ENCODE results near the gene IFT25. TPM values are rescaled to one million over a fixed set of nuclear protein-coding genes. Genes with fewer than 3 reads are reported as not detected.
"Not testable (repeated sequence)": the region's sequence is repeated elsewhere in the genome, so short reads cannot be mapped to it uniquely, and the experiment has no call there.

IFT25 gene
- total and polyA plus RNA-seq, 2 experiments from 2014 or later: 21.6 to 57.9 TPM

DNA sequence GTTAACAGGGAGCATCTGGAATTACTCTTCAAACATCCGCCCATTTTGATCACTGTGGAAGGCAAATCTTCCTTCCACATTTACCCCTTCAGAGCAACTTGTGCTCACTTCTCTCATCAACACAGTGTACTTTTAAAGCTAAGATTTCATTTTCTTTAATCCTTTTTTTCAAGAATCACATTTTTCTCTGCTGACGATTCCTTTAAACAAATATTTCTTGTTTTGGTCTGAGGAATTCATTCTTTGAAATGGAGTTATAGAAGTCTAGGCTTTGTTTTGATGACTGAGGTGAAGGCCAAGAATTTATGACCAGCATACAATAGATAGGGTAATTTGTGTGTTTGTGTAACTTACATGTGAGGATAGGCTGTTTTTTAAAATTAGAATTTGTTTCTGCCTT is 26.2 kb upstream of the IFT25 start:
- no peak for DNase-seq (ENCODE audit: low read depth in 1 of 2, low spot score in 1 of 2)
- H3K27ac ChIP-seq: no peak overlapping the region
- H3K36me3 ChIP-seq: peaks cover 31% of the 10 kb centered on the region
- TF ChIP-seq, protein P1, sequence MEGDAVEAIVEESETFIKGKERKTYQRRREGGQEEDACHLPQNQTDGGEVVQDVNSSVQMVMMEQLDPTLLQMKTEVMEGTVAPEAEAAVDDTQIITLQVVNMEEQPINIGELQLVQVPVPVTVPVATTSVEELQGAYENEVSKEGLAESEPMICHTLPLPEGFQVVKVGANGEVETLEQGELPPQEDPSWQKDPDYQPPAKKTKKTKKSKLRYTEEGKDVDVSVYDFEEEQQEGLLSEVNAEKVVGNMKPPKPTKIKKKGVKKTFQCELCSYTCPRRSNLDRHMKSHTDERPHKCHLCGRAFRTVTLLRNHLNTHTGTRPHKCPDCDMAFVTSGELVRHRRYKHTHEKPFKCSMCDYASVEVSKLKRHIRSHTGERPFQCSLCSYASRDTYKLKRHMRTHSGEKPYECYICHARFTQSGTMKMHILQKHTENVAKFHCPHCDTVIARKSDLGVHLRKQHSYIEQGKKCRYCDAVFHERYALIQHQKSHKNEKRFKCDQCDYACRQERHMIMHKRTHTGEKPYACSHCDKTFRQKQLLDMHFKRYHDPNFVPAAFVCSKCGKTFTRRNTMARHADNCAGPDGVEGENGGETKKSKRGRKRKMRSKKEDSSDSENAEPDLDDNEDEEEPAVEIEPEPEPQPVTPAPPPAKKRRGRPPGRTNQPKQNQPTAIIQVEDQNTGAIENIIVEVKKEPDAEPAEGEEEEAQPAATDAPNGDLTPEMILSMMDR (IDR thresholded peaks at IDR 0.05; ENCODE audit: low read depth, low read length): no peak
- H3K4me1 ChIP-seq (ENCODE audit: low read depth): no peaks in the 10 kb centered on the region
- H3K9me3 ChIP-seq (ENCODE audit: low read depth): no peaks in the 10 kb centered on the region
- H3K27me3 ChIP-seq: no peaks in the 10 kb centered on the region
- H3K4me3 ChIP-seq: no peak overlapping the region

DNA sequence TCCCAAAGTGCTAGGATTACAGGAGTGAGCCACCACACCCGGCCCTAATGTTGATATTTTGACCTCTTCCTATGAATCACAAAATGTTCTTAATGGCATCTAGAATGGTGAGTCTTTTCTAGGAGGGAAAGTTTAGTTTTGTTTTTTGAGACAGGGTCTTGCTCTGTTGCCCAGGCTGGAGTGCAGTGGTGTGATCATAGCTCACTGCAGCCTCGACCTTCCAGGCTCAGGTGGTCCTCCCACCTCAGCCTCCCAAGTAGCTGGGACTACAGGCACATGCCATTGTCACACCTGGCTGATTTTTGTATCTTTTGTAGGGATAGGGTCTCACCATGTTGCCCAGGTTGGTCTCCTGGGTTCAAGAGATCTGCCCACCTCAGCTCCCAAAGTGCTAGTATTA is 23.8 kb upstream of the IFT25 start:
- not testable (repeated sequence) for H3K9me3 ChIP-seq (ENCODE audit: low read depth); H3K27me3 ChIP-seq; H3K4me3 ChIP-seq; H3K4me1 ChIP-seq (ENCODE audit: low read depth); H3K27ac ChIP-seq; DNase-seq (ENCODE audit: low read depth in 1 of 2, low spot score in 1 of 2)
- H3K36me3 ChIP-seq: peaks cover 47% of the 10 kb centered on the region

DNA sequence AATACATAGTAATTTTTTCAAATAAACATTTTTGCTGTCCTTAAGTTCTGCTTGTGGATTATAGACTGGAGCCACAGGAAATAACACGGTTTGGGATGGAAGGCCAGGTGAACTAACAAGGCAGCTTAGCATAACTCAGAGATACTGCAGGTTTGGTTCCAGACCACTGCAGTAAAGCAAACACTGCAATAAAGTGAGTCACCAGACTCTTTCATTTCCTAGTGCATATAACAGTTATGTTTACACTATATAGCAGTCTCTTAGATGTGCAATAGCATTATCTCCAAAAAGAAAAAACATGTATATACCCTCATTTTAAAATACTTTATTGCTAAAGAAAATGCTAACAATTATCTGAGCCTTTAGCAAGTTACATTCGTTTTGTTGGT is 22.6 kb upstream of the IFT25 start:
- TF ChIP-seq, protein P1 (IDR thresholded peaks at IDR 0.05; ENCODE audit: low read depth, low read length): no peak
- Histone ChIP-seq H3K4me3 (no peak overlapping the region), H3K9me3 (ENCODE audit: low read depth) (no peaks in the 10 kb centered on the region), H3K4me1 (ENCODE audit: low read depth) (no peaks in the 10 kb centered on the region), H3K36me3 (peaks cover 49% of the 10 kb centered on the region), H3K27ac (no peak overlapping the region), H3K27me3 (no peaks in the 10 kb centered on the region)
- DNase-seq (ENCODE audit: low read depth in 1 of 2, low spot score in 1 of 2): no peak

DNA sequence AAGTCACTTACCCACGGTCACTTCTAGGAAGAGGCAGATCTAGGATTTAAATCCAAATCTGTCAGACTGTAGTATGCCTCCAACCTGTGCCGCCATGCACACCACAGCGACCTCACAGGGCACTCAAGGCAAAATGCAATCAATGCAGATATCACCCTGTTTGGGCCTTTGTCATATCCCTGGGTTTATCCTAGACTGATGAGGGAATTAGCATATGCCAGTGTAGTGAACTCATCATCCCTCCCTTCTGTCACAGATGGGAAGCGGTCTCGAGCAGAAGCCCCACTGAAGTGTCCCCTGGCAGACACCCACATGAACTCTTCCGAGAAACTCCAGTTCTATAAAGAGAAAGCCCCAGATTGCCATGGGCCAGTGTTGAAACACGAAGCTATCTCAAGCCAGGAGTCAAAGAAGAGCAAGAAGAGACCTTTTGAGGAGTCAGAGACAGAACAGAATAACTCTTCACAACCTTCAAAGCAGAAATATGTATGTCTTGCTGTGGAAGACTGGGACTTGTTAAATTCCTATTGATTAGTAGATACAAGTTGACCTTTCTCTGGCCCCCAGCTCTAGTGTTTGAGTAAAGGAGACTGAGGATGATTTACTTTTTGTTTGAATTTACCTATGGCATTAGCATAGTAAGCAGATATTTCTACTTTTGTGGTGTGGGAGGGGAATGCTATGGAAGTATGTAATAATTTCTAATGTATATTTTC is 22.1 kb upstream of the IFT25 start:
- no peak overlapping the region for H3K27ac ChIP-seq
- no peak overlapping the region for H3K4me3 ChIP-seq
- TF ChIP-seq, protein P1 (IDR thresholded peaks at IDR 0.05; ENCODE audit: low read depth, low read length): no peak
- no peak for DNase-seq (ENCODE audit: low read depth in 1 of 2, low spot score in 1 of 2)
- no peaks in the 10 kb centered on the region for H3K4me1 ChIP-seq (ENCODE audit: low read depth)
- peaks cover 50% of the 10 kb centered on the region for H3K36me3 ChIP-seq
- H3K27me3 ChIP-seq: no peaks in the 10 kb centered on the region
- no peaks in the 10 kb centered on the region for H3K9me3 ChIP-seq (ENCODE audit: low read depth)

DNA sequence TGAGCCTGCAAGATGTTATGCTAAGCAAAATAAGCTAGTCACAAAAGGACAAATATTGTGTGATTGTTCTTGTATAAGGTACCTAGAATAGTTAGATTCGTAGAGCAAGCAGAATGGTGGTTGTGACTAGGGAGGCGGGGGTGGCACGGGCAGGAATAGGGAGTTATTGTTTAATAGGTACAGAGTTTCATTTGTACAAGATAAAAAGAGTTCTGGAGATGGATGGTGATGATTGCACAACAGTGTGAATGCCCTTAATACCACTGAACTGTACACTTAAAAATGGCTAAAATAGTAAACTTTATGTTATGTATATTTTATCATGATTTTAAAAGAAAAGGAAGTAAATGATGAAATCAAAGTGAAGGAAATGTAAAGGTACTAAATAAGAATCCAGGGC is 21.3 kb upstream of the IFT25 start:
- Histone ChIP-seq H3K36me3 (peaks cover 57% of the 10 kb centered on the region), H3K4me1 (ENCODE audit: low read depth) (no peaks in the 10 kb centered on the region), H3K27ac (no peak overlapping the region), H3K4me3 (no peak overlapping the region), H3K9me3 (ENCODE audit: low read depth) (no peaks in the 10 kb centered on the region), H3K27me3 (no peaks in the 10 kb centered on the region)
- DNase-seq (ENCODE audit: low read depth in 1 of 2, low spot score in 1 of 2): no peak
- TF ChIP-seq, protein P1 (IDR thresholded peaks at IDR 0.05; ENCODE audit: low read depth, low read length): no peak

DNA sequence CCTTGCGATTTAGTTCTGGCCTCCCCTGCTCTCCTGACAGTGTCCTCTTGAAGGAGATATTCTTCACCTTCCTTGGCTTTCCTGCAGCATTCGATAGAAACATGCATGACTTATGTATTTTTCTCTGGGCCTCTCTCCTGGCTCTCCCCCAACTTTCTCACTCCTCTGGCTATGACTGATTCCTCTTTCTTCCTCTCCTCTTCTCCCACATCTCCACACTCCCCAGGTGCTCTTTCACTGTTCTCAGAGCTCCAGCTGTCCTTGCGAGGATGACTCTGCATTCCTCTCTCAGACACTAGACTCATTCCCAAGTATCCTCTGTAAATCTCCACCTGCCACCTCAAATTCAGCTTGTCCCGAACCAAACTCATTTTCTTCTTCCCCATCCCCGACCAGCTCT is 18.6 kb upstream of the IFT25 start:
- Histone ChIP-seq H3K4me3 (no peak overlapping the region), H3K36me3 (peaks cover 64% of the 10 kb centered on the region), H3K9me3 (ENCODE audit: low read depth) (no peaks in the 10 kb centered on the region), H3K27ac (no peak overlapping the region), H3K27me3 (no peaks in the 10 kb centered on the region), H3K4me1 (ENCODE audit: low read depth) (no peaks in the 10 kb centered on the region)
- DNase-seq (ENCODE audit: low read depth in 1 of 2, low spot score in 1 of 2): no peak
- TF ChIP-seq, protein P1 (IDR thresholded peaks at IDR 0.05; ENCODE audit: low read depth, low read length): no peak

All from cardiac muscle cell (in vitro differentiated cells and primary cell).